GM20000 (cell line): ENCODE data around the gene CDKL2.

Source experiments
- DNase-seq: peaks from one replicate; pipeline ENCODE4 v3.0.0; 2012; ENCODE audit warnings: low spot score
- TF ChIP-seq, protein P1 (sequence below): IDR thresholded peaks from 2 replicates; pipeline ENCODE4 v1.5.1; 2012; ENCODE audit warnings: mild to moderate bottlenecking, control low read depth; ENCODE audit errors: extremely low read depth, missing control alignments

CDKL2 gene

GRCh38 chr4:75639124-75639695, 8.9 kb upstream of the CDKL2 start:
- TF ChIP-seq, protein P1, sequence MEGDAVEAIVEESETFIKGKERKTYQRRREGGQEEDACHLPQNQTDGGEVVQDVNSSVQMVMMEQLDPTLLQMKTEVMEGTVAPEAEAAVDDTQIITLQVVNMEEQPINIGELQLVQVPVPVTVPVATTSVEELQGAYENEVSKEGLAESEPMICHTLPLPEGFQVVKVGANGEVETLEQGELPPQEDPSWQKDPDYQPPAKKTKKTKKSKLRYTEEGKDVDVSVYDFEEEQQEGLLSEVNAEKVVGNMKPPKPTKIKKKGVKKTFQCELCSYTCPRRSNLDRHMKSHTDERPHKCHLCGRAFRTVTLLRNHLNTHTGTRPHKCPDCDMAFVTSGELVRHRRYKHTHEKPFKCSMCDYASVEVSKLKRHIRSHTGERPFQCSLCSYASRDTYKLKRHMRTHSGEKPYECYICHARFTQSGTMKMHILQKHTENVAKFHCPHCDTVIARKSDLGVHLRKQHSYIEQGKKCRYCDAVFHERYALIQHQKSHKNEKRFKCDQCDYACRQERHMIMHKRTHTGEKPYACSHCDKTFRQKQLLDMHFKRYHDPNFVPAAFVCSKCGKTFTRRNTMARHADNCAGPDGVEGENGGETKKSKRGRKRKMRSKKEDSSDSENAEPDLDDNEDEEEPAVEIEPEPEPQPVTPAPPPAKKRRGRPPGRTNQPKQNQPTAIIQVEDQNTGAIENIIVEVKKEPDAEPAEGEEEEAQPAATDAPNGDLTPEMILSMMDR = no peak
- no peak for DNase-seq

DNA sequence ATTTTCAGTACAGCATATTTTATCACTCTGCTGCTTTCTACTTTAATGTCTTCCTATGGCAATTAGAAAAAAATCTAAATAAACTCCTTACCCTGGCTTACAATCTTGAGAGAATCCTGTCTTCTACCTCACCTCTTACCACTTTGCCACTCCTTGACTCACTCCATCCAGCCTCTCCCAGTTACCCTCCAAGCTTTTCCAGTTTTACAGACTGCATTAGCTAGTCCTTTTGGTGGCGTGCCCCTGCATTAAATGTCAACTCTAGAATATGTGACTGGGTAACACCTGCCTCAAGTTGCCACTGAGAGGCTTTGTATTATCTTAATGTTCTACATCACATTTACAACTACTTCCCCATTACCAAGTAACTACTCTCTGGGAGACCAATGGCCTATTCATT, 7.5 kb upstream of the CDKL2 start:
- no peak for DNase-seq
- TF ChIP-seq, protein P1 = no peak

GRCh38 chr4:75637176-75637575, 6.8 kb upstream of the CDKL2 start:
- no peak for DNase-seq
- TF ChIP-seq, protein P1 = no peak

GRCh38 chr4:75634951-75635350, 4.6 kb upstream of the CDKL2 start:
- TF ChIP-seq, protein P1 = no peak

GRCh38 chr4:75634281-75634680, 4.0 kb upstream of the CDKL2 start:
- DNase-seq = no peak
- TF ChIP-seq, protein P1 = no peak

More at GRCh38 chr4:75634951-75635350, 4.6 kb upstream of the CDKL2 start:
- DNase-seq = no peak

DNA sequence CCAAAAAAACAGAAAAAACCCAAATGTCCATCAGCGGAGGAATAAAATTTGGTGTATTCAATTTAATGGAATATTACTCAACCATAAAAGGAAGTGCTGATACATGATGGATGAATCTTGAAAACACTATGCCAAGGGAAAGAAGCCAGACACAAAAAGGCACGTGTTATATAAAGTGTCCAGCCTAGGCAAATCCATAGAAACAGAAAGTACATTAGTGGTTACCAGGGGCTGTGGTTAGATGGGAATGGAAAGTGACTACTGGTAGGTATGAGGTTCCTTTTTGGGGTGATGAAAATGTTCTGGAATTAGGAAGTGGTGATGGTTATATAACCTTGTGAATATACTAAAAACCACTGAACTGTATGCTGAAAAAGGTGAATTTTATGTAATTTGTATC, 3.5 kb upstream of the CDKL2 start:
- TF ChIP-seq, protein P1 = no peak
- DNase-seq = no peak

- no peak for DNase-seq
- TF ChIP-seq, protein P1 = no peak
Measured at GRCh38 chr4:75630937-75631329, 605 bp upstream of the CDKL2 start.

DNA sequence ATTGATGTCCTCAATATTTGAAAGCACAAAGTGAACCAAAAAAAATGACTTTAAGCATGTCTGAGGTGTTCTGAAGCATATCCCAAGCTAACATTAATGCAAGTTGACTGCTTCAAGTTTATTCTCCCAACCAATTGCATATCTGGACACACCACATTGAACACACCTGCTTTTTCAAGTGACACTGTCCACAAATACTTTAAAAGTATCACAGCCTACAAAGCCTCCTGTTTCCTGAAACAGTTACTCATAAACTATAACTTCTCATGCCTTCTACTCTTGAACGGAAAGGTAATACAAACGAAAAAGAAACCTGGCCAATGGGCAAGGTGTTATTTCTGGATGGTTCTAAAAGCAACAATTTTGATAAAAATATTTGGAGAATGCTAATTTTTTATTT, 1.1 kb downstream of the CDKL2 start:
- no peak for DNase-seq
- TF ChIP-seq, protein P1 = no peak
